Lung microvascular endothelial cell (primary cell): ENCODE results near the gene ACR. TPM values are rescaled to one million over a fixed set of nuclear protein-coding genes. Genes with fewer than 3 reads are reported as not detected.

Experiments
- DNase-seq, 2 donors: peaks; one replicate each; pipeline versions ENCODE4 v3.0.0 to v3.0.0-alpha.2; 2010; ENCODE audit warnings: low read depth in 2 of 2
- total RNA-seq: library from RNA; depleted of rRNA; stranded (reverse); fragments of >200 nt; gene quantifications from 2 replicates; pipeline ENCODE4 v1.2.1, GENCODE V29; 2014

Gene ACR
- total RNA-seq, 1 donor from 2014 or later, result 0.20 TPM

- no peak for DNase-seq
Observed at GRCh38 chr22:50702821-50703725, 34.9 kb upstream of the ACR start.

DNA sequence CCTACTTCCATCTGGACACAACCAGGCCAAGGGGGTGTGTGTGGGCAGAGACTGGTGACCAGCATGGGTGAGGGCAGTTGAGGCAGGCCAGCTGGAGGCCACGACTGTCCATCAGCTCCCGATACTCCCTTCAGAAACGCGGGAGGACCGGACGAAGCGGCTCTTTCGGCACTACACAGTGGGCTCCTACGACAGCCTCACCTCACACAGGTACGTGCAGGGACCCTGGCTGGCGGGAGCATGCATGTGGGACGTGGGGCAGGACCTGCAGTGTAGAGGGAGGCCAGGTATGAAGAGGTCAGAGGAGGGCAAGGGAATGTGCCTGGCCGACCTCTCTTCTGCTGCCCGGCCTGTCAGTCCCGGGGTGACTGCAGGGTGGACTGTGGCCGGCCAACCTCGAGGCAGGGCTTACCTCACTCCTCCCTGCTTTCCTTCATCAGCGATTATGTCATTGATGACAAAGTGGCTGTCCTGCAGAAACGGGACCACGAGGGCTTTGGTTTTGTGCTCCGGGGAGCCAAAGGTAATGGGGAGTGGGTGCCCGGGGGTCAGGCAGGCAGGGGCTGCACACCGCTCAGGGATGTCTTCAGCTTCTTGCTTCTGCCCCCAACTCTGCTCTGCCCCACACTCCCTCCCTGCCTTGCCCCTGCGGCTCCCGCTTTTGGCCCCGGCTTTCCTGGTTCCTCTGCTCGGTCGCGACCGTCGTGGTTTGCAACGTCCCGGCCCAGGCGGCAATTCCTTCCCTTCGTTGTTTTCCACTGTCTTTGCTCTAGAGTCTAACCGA is 34.1 kb upstream of the ACR start:
- DNase-seq, result no peak

- no peak for DNase-seq
Observed at GRCh38 chr22:50704510-50705218, 33.3 kb upstream of the ACR start.

DNA sequence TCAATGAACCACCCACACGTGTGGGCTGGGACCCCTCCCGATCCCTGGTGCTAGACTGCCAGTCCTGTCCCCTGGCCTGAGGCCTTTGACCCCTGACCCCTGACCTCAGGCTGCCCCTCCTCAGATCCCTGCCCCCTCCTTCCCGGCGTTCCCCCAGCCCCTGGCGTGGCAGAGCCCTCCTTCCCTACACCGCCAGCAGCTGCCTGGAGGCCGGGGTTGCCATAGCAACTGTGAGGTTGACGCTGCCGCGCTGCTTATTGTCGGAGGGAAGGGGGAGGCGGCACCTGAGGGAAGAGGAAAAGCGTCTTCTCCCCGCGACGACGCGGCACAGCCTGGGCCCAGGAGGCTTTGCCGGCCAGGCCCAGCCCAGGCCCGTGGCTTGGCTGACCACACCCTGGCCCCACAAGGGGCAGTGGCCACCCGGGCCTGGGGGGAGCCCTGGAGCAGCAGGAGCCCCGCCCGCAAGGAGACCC is 32.7 kb upstream of the ACR start:
- DNase-seq, result peak; percentile 69 to 88

DNA sequence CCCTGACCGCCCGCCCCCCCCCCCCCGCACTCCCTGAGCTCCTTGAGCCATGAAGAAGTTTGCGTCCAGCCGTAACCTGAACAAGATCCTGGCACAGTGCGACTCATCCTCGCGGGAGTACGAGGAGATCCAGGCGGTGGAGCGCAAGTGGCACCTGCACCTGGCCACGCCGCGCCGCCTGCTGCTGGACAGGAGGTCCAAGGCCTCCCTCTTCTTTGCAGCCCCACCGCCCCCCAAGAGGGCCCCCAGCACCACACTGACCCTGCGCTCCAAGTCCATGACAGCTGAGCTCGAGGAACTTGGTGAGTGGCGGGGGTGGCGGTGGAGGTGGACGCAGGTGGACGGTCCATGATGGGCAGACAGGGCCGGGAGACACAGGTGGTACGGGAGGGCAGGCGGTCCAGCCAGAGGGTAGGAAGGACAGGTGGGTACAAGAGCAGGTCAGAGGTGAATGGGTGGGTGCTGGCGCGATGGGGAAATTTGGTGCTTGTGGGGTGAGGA is 32.1 kb upstream of the ACR start:
- no peak for DNase-seq

GRCh38 chr22:50706481-50707125 is 31.4 kb upstream of the ACR start:
- DNase-seq, result no peak

- no peak for DNase-seq
Observed at GRCh38 chr22:50708474-50708873, 29.5 kb upstream of the ACR start.

DNA sequence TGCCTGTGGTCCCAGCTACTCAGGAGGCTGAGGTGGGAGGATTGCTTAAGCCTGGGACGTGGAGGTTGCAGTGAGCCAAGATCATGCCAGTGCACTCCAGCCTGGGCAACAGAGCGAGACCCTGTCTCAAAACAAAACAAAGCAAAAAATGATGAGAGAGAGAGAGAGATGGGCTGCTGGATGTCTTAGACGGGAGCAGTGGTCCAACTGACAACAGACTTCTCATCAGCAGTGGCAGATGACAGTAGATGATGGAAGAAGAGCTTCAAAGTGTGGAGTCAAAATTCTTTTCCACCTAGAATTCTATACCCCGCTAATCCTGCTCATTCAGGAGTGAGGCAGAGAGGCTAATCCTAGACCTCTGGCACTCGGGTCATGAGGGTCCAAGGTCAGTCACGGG is 29.0 kb upstream of the ACR start:
- no peak for DNase-seq

GRCh38 chr22:50710221-50710620 is 27.8 kb upstream of the ACR start:
- DNase-seq, result no peak

DNA sequence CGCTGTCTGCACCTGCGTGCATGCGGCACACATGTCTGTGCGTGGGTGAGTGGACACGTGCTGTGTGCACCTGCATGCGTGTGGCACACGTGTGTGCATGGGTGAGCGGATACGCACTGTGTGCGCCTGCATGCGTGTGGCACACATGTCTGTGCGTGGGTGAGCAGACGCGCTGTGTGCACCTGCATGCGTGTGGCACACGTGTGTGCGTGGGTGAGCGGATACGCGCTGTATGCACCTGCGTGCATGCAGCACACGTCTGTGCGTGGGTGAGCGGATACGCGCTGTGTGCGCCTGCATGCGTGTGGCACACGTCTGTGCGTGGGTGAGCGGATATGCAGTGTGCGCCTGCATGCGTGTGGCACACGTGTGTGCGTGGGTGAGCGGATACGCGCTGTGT is 27.1 kb upstream of the ACR start:
- no peak for DNase-seq

GRCh38 chr22:50711446-50712340 is 26.3 kb upstream of the ACR start:
- DNase-seq, result no peak

DNA sequence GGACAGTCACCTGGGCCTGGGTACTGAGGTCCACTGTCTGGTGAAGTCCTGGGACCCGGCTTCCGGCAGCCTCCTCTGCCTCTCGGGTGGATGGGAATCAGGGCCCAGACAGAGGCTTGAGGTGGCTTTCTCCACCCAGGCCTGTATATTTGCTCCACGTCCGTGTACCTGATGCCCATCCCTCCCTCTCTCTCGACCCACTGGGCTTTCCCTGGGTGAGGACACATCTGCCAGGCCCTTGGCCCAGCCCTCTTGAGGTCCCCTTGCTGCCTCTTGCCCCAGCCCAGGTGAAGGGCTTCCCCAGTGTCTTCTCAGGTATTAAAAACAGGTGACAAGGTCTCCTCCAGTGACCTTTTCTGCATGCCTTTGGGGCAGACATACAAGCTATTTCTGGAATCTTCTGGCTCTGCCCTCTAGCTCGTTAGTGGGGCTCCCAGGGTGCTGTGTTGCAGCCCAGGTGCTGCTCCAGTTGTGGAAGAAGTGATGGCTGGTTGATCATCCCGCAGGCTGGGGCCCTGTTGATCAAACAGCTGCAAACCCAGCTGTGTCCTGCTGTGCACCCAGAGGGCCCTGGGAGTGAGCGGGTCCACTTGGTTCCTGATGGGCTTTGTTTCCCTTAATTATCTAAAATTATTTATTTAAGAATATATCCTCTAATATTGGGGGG is 25.5 kb upstream of the ACR start:
- DNase-seq, result no peak

GRCh38 chr22:50713008-50713385 is 25.0 kb upstream of the ACR start:
- no peak for DNase-seq

DNA sequence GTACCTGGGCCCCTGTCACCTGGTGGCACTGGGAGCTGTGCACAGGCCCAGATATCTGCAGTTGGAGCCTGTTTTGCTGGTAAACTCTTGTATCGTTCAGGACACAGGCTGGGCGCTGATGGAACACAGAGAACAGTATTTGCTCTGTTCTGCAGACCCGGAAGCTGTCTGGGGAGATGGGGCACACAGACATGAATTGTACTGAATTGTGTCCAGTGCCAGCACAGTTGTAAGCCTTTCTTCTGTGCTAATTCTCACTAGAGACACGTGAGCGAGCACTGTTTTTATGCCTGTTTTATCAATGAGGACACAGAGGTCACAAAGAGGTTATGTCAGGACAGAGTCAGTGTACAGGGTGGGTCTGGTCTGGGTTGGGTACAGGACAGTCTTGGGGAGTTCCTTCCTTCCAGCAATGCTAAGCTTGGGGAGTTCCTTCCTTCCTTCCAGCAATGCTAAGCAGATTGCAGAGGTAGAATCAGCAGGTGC is 24.4 kb upstream of the ACR start:
- DNase-seq, result no peak

GRCh38 chr22:50714150-50714549 is 23.9 kb upstream of the ACR start:
- no peak for DNase-seq

GRCh38 chr22:50714631-50715179 is 23.3 kb upstream of the ACR start:
- DNase-seq, result no peak

GRCh38 chr22:50715250-50715649 is 22.8 kb upstream of the ACR start:
- no peak for DNase-seq

DNA sequence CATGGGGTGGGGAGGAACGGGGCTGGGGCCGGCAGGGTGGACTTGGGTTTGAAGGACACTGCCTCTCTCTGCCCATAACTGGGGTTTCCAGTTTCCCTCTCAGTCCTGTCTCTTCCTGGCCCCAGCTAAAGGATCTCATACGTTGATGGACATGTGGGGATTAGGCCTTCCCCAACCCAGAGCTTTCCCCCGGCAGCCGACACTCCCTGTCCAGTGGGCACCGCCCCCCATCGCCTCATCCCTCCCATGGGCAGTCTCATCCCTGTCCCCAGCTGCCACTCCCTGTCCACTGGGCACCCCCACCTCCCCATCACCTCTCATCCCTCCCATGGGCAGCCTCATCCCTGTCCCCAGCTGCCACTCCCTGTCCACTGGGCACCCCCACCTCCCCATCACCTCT is 22.2 kb upstream of the ACR start:
- no peak for DNase-seq
